ENCODE results near the gene AMZ1. TPM values are rescaled to one million over a fixed set of nuclear protein-coding genes. Genes with fewer than 3 reads are reported as not detected.

AMZ1 gene
- total and polyA plus RNA-seq, 2 experiments from 2014 or later, result 3.4 to 5.9 TPM

DNA sequence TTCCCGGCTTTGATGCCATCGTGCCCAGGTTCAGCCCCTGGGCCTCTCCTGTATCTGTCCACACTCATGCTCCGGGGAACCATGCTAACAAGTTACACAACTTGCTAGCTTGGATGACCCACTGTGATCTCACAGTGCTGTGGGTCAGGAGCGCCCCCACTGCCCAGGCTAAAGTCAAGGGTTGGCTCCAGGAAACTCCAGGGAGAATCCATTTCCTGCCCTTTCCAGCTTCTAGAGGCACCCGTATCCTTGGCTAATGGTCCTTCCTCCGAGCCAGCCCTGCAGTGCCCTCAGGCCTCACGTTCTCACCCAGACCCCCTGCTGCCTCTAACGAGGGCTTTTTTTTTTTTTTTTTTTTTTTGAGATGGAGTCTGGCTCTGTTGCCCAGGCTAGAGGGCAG, 19.5 kb downstream of the AMZ1 start:
- Histone ChIP-seq H3K4me1 (ENCODE audit: insufficient read depth) (no peaks in the 10 kb centered on the region), H4K20me1 (ENCODE audit: insufficient read depth) (no peaks in the 10 kb centered on the region), H3K27ac (no peak overlapping the region), H3K27me3 (replicated peaks; ENCODE audit: insufficient read depth) (no peaks in the 10 kb centered on the region), H3K9me3 (ENCODE audit: low read depth) (no peaks in the 10 kb centered on the region), H3F3A (ENCODE audit: insufficient read depth) (no peaks in the 10 kb centered on the region), H2AFZ (no peak overlapping the region), H3K9me2 (ENCODE audit: insufficient read depth) (no peaks in the 10 kb centered on the region), H3K9ac (no peak overlapping the region), H3K79me2 (ENCODE audit: insufficient read depth) (no peaks in the 10 kb centered on the region), H3K36me3 (ENCODE audit: low read depth) (no peaks in the 10 kb centered on the region), H3K4me2 (ENCODE audit: unreplicated experiment) (no peak overlapping the region), H3K4me3 (no peak overlapping the region)
- DNase-seq, result no peak
- 70 to 74% methylated on average over 8 of the region's 8 CpGs for WGBS, 2 experiments (ENCODE audit: low coverage in 1 of 2, low lambda C conversion rate in 2 of 2, missing lambda C conversion rate in 2 of 2)
- in situ Hi-C loops (cut with MboI), result loop anchor here (25.0 kb wide), 1 partner anchor 455 kb away; no protein-coding TSS in a partner anchor
- TF ChIP-seq EZH2phosphoT487 (IDR thresholded peaks at IDR 0.05; ENCODE audit: insufficient read depth, low read depth) (no peak), EZH2 (IDR thresholded peaks at IDR 0.05; ENCODE audit: insufficient read depth, poor library complexity, severe bottlenecking) (no peak)

DNA sequence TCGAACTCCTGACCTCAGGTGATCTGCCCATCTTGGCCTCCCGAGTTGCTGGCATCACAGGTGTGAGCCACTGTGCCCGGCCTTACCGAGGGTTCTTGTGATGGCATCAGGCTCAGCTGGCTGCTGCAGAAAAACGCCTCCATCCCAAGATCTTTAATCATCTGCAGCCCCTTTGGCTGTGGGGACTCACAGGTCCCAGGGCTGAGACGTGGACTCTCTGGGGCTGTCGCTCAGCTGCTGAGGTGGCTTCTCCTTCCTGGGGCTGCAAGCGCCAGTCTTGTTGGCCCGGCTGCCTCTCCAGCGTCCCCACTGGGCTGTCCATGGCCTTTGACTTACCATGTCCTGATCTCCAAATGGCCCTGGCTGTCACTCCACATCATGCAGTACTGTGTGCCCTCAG, 20.0 kb downstream of the AMZ1 start:
- Histone ChIP-seq H4K20me1 (ENCODE audit: insufficient read depth) (no peaks in the 10 kb centered on the region), H2AFZ (no peak overlapping the region), H3K9me3 (ENCODE audit: low read depth) (no peaks in the 10 kb centered on the region), H3K79me2 (ENCODE audit: insufficient read depth) (no peaks in the 10 kb centered on the region), H3K9ac (no peak overlapping the region), H3K4me3 (no peak overlapping the region), H3K36me3 (ENCODE audit: low read depth) (no peaks in the 10 kb centered on the region), H3K4me2 (ENCODE audit: unreplicated experiment) (no peak overlapping the region), H3K27me3 (replicated peaks; ENCODE audit: insufficient read depth) (no peaks in the 10 kb centered on the region), H3K9me2 (ENCODE audit: insufficient read depth) (no peaks in the 10 kb centered on the region), H3F3A (ENCODE audit: insufficient read depth) (no peaks in the 10 kb centered on the region), H3K4me1 (ENCODE audit: insufficient read depth) (no peaks in the 10 kb centered on the region), H3K27ac (no peak overlapping the region)
- in situ Hi-C loops (cut with MboI), result loop anchor here (25.0 kb wide), 1 partner anchor 454 kb away; no protein-coding TSS in a partner anchor
- no peak for DNase-seq
- TF ChIP-seq EZH2phosphoT487 (IDR thresholded peaks at IDR 0.05; ENCODE audit: insufficient read depth, low read depth), result no peak
- 94% methylated on average over 10 of the region's 10 CpGs for WGBS, 2 experiments (ENCODE audit: low coverage in 1 of 2, low lambda C conversion rate in 2 of 2, missing lambda C conversion rate in 2 of 2)

DNA sequence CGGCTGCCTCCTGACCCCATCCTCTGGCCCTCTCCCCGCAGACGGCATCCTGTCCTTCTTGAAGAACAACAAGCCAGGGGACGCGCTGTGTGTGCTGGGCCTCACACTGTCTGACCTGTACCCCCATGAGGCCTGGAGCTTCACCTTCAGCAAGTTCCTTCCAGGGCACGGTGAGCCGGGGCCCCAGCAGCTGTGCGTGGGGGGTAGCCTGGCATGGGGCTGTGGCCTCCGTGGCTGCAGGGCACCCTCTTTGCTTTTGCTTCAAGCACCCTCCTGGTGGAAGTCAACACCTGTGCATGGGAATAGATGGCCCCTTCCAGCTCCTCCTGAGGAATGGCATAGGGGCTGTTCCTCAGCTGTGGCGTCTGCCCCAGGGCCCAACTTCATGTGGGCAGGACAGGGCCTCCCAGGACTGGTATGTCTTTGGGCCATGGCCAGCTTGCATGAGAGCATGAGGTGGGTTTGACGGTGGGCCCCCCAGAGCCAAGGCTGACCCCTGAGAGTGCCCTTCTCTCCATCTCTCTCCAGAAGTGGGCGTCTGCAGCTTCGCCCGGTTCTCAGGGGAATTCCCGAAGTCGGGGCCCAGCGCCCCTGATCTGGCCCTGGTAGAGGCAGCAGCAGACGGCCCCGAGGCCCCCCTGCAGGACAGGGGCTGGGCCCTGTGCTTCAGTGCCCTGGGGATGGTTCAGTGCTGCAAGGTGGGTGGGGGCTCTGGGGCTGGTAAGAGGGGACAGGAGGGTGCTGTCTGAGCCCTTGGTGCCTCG, 20.7 kb downstream of the AMZ1 start:
- no peaks in the 10 kb centered on the region for H3K27me3 ChIP-seq (replicated peaks; ENCODE audit: insufficient read depth)
- no peak for DNase-seq
- H3K36me3 ChIP-seq (ENCODE audit: low read depth), result no peaks in the 10 kb centered on the region
- H3K79me2 ChIP-seq (ENCODE audit: insufficient read depth), result no peaks in the 10 kb centered on the region
- no peaks in the 10 kb centered on the region for H3K9me3 ChIP-seq (ENCODE audit: low read depth)
- WGBS, 2 experiments (ENCODE audit: low coverage in 1 of 2, low lambda C conversion rate in 2 of 2, missing lambda C conversion rate in 2 of 2), result 77 to 94% methylated on average over 19 of the region's 20 CpGs
- H3K9me2 ChIP-seq (ENCODE audit: insufficient read depth), result no peaks in the 10 kb centered on the region
- no peak overlapping the region for H2AFZ ChIP-seq
- H3K4me3 ChIP-seq, result no peak overlapping the region
- H3K4me2 ChIP-seq (ENCODE audit: unreplicated experiment), result no peak overlapping the region
- no peak overlapping the region for H3K9ac ChIP-seq
- no peak overlapping the region for H3K27ac ChIP-seq
- TF ChIP-seq EZH2 (IDR thresholded peaks at IDR 0.05; ENCODE audit: insufficient read depth, poor library complexity, severe bottlenecking) (no peak), EZH2phosphoT487 (IDR thresholded peaks at IDR 0.05; ENCODE audit: insufficient read depth, low read depth) (no peak)
- in situ Hi-C loops (cut with MboI), result loop anchor here (25.0 kb wide), 1 partner anchor 454 kb away; no protein-coding TSS in a partner anchor
- no peaks in the 10 kb centered on the region for H3K4me1 ChIP-seq (ENCODE audit: insufficient read depth)
- no peaks in the 10 kb centered on the region for H4K20me1 ChIP-seq (ENCODE audit: insufficient read depth)
- no peaks in the 10 kb centered on the region for H3F3A ChIP-seq (ENCODE audit: insufficient read depth)

DNA sequence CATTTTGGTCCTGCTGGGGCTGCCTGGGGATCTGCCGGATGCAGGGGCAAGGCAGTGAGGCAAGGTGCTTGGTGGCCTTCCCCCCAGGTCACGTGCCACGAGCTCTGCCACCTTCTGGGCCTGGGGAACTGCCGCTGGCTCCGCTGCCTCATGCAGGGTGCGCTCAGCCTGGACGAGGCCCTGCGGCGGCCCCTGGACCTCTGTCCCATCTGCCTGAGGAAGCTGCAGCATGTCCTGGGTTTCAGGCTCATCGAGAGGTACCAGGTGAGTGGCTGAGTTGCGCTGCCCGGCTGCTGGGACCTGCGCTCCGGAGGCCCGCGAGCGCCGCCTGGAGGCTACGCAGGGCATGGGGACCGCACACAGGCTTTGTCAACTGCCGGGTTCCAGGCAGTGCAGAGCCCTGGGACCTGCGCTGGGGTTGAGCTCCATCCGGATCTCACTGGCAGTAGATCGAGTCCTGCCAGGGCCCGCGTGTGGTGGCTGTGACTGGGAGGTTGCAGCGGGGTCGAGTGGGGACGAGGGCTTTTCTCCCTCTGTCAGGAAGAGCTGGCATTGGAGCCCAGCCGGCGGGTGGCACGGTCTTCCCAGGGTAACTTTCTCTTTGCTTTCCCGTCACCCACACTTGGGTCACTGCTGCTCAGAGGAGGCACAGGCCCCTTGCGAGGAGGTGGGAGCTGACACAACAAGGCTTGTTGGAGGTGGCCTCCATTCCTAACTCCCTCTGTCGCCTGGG, 21.7 kb downstream of the AMZ1 start:
- H2AFZ ChIP-seq, result no peak overlapping the region
- no peaks in the 10 kb centered on the region for H3K79me2 ChIP-seq (ENCODE audit: insufficient read depth)
- no peak overlapping the region for H3K27ac ChIP-seq
- in situ Hi-C loops (cut with MboI), result loop anchor here (25.0 kb wide), 1 partner anchor 453 kb away; no protein-coding TSS in a partner anchor
- H3K9me3 ChIP-seq (ENCODE audit: low read depth), result no peaks in the 10 kb centered on the region
- no peaks in the 10 kb centered on the region for H4K20me1 ChIP-seq (ENCODE audit: insufficient read depth)
- no peaks in the 10 kb centered on the region for H3K9me2 ChIP-seq (ENCODE audit: insufficient read depth)
- no peaks in the 10 kb centered on the region for H3K36me3 ChIP-seq (ENCODE audit: low read depth)
- H3K27me3 ChIP-seq (replicated peaks; ENCODE audit: insufficient read depth), result no peaks in the 10 kb centered on the region
- H3K4me3 ChIP-seq, result 0 out of 2 replicates have a peak overlapping the region, but pooled peaks have one; percentile 21
- peak; percentile 73 for DNase-seq
- no peaks in the 10 kb centered on the region for H3F3A ChIP-seq (ENCODE audit: insufficient read depth)
- TF ChIP-seq EZH2phosphoT487 (IDR thresholded peaks at IDR 0.05; ENCODE audit: insufficient read depth, low read depth), result no peak
- no peak for TF ChIP-seq EZH2 (IDR thresholded peaks at IDR 0.05; ENCODE audit: insufficient read depth, poor library complexity, severe bottlenecking)
- 23 to 24% methylated on average over 32 to 35 of the region's 35 CpGs for WGBS, 2 experiments (ENCODE audit: low coverage in 1 of 2, low lambda C conversion rate in 2 of 2, missing lambda C conversion rate in 2 of 2)
- no peak overlapping the region for H3K9ac ChIP-seq
- H3K4me1 ChIP-seq (ENCODE audit: insufficient read depth), result no peaks in the 10 kb centered on the region
- H3K4me2 ChIP-seq (ENCODE audit: unreplicated experiment), result peak overlapping the region; percentile 38
